Activated CD8-positive, alpha-beta memory T cell treated with anti-CD3 and anti-CD28 coated beads, Interleukin-2, amount 10 ng/mL, durations not matched to agents 7 days and 5 days (primary cell): Measurements from ENCODE around the gene NEURL3. TPM values are rescaled to one million over a fixed set of nuclear protein-coding genes. Genes with fewer than 3 reads are reported as not detected.

Source experiments
- ATAC-seq: fragments of 150-1000 bp; cut with Tn5 transposase; one replicate; pipeline ENCODE4 v1.10.0; 2021; ENCODE audit warnings: moderate library complexity
- CTCF ChIA-PET: fragments of 350-600 bp; sonication (Branson Sonifier 250); formaldehyde crosslinking; loops from one replicate; lab custom pipeline; 2021; ENCODE audit warnings: antibody characterized with exemption; lab: Charles Lee
- DNase-seq: peaks from one replicate; pipeline ENCODE4 v3.0.0-alpha.2; 2020
- H3K27ac Mint-ChIP-seq: one replicate; pipeline ENCODE4 v1.8.0; 2021; ENCODE audit warnings: mild to moderate bottlenecking, mixed read lengths
- H3K27me3 Mint-ChIP-seq: one replicate; pipeline ENCODE4 v1.8.0; 2021; ENCODE audit warnings: mixed read lengths
- H3K36me3 Mint-ChIP-seq: one replicate; pipeline ENCODE4 v1.8.0; 2021; ENCODE audit warnings: mild to moderate bottlenecking, mixed read lengths
- H3K4me1 Mint-ChIP-seq: one replicate; pipeline ENCODE4 v1.8.0; 2021; ENCODE audit warnings: mixed read lengths
- H3K4me3 Mint-ChIP-seq: one replicate; pipeline ENCODE4 v1.8.0; 2021; ENCODE audit warnings: mild to moderate bottlenecking, moderate library complexity, mixed read lengths
- H3K9me3 Mint-ChIP-seq: one replicate; pipeline ENCODE4 v1.8.0; 2022; ENCODE audit warnings: low read depth, mixed read lengths
- total RNA-seq, 2 experiments: library from RNA; stranded (reverse); gene quantifications; one replicate each; pipeline ENCODE4 v1.2.3, GENCODE V29; 2021

Gene NEURL3
- total RNA-seq, 2 experiments from 2014 or later = 0.38 to 0.52 TPM

- H3K27ac Mint-ChIP-seq = no peak overlapping the region
- peaks cover 24% of the 10 kb centered on the region for H3K36me3 Mint-ChIP-seq
- H3K9me3 Mint-ChIP-seq = peaks cover 12% of the 10 kb centered on the region
- H3K4me1 Mint-ChIP-seq = peaks cover 48% of the 10 kb centered on the region
- ATAC-seq (no peak), DNase-seq (no peak)
- no peak overlapping the region for H3K4me3 Mint-ChIP-seq
- no peaks in the 10 kb centered on the region for H3K27me3 Mint-ChIP-seq
- CTCF ChIA-PET = interaction anchor here (1.4 to 6.7 kb wide), 3 partner anchors 12 to 88 kb away, joined by 4 to 38 read pairs (median 5); no protein-coding TSS in a partner anchor
Observed at GRCh38 chr2:96495982-96496629, 9.1 kb downstream of the NEURL3 start.

- peaks cover 26% of the 10 kb centered on the region for H3K36me3 Mint-ChIP-seq
- peaks cover 12% of the 10 kb centered on the region for H3K9me3 Mint-ChIP-seq
- no peaks in the 10 kb centered on the region for H3K27me3 Mint-ChIP-seq
- peaks cover 59% of the 10 kb centered on the region for H3K4me1 Mint-ChIP-seq
- no peak for ATAC-seq
- no peak overlapping the region for H3K27ac Mint-ChIP-seq
- CTCF ChIA-PET = interaction anchor here (6.7 kb wide), 1 partner anchor 14 kb away, joined by 38 read pairs; no protein-coding TSS in a partner anchor
- no peak for DNase-seq
- no peak overlapping the region for H3K4me3 Mint-ChIP-seq
Observed at GRCh38 chr2:96494188-96494587, 11.0 kb downstream of the NEURL3 start.

- H3K36me3 Mint-ChIP-seq = peaks cover 30% of the 10 kb centered on the region
- CTCF ChIA-PET = interaction anchor here (0.7 to 6.7 kb wide), 6 partner anchors 12 to 86 kb away, joined by 3 to 38 read pairs (median 4); no protein-coding TSS in a partner anchor
- DNase-seq (no peak), ATAC-seq (no peak)
- H3K4me1 Mint-ChIP-seq = peaks cover 61% of the 10 kb centered on the region
- no peaks in the 10 kb centered on the region for H3K27me3 Mint-ChIP-seq
- peaks cover 12% of the 10 kb centered on the region for H3K9me3 Mint-ChIP-seq
- no peak overlapping the region for H3K27ac Mint-ChIP-seq
- H3K4me3 Mint-ChIP-seq = no peak overlapping the region
Observed at GRCh38 chr2:96493072-96493471, 12.1 kb downstream of the NEURL3 start.

- Mint-ChIP-seq H3K9me3 (peaks cover 12% of the 10 kb centered on the region), H3K27ac (peak overlapping the region; percentile 89), H3K4me3 (peak overlapping the region; percentile 36), H3K27me3 (no peaks in the 10 kb centered on the region), H3K36me3 (peaks cover 34% of the 10 kb centered on the region), H3K4me1 (peaks cover 60% of the 10 kb centered on the region)
- no peak for DNase-seq
- CTCF ChIA-PET = interaction anchor here (1.2 to 6.7 kb wide), 5 partner anchors 11 to 85 kb away, joined by 3 to 38 read pairs (median 5); no protein-coding TSS in a partner anchor
- peak; percentile 64 for ATAC-seq
Observed at GRCh38 chr2:96491860-96492497, 13.2 kb downstream of the NEURL3 start.

- H3K36me3 Mint-ChIP-seq = peaks cover 34% of the 10 kb centered on the region
- H3K4me3 Mint-ChIP-seq = no peak overlapping the region
- peaks cover 4% of the 10 kb centered on the region for H3K9me3 Mint-ChIP-seq
- no peak for DNase-seq
- no peaks in the 10 kb centered on the region for H3K27me3 Mint-ChIP-seq
- ATAC-seq = no peak
- peaks cover 67% of the 10 kb centered on the region for H3K4me1 Mint-ChIP-seq
- CTCF ChIA-PET = interaction anchor here (1.7 kb wide), 1 partner anchor 20 kb away, joined by 9 read pairs; no protein-coding TSS in a partner anchor
- peak overlapping the region; percentile 45 for H3K27ac Mint-ChIP-seq
Observed at GRCh38 chr2:96489663-96490062, 15.5 kb downstream of the NEURL3 start.

- H3K27me3 Mint-ChIP-seq = no peaks in the 10 kb centered on the region
- DNase-seq = no peak
- CTCF ChIA-PET = interaction anchor here (1.7 kb wide), 1 partner anchor 20 kb away, joined by 9 read pairs; no protein-coding TSS in a partner anchor
- peaks cover 67% of the 10 kb centered on the region for H3K4me1 Mint-ChIP-seq
- peaks cover 31% of the 10 kb centered on the region for H3K36me3 Mint-ChIP-seq
- peaks cover 2% of the 10 kb centered on the region for H3K9me3 Mint-ChIP-seq
- no peak overlapping the region for H3K4me3 Mint-ChIP-seq
- ATAC-seq = no peak
- H3K27ac Mint-ChIP-seq = peak overlapping the region; percentile 33
Observed at GRCh38 chr2:96489261-96489660, 15.9 kb downstream of the NEURL3 start.

- no peaks in the 10 kb centered on the region for H3K9me3 Mint-ChIP-seq
- H3K27ac Mint-ChIP-seq = peak overlapping the region; percentile 99
- peak overlapping the region; percentile 94 for H3K4me3 Mint-ChIP-seq
- H3K36me3 Mint-ChIP-seq = peaks cover 22% of the 10 kb centered on the region
- no peak for ATAC-seq
- H3K4me1 Mint-ChIP-seq = peaks cover 50% of the 10 kb centered on the region
- DNase-seq = no peak
- CTCF ChIA-PET = interaction anchor here (0.7 to 1.5 kb wide), 5 partner anchors 17 to 67 kb away, joined by 3 to 4 read pairs (median 4); no protein-coding TSS in a partner anchor
- H3K27me3 Mint-ChIP-seq = no peaks in the 10 kb centered on the region
Observed at GRCh38 chr2:96486696-96487095, 18.5 kb downstream of the NEURL3 start.

- peak; percentile 96 for ATAC-seq
- Mint-ChIP-seq H3K27me3 (peaks cover 2% of the 10 kb centered on the region), H3K27ac (peak overlapping the region; percentile 99), H3K4me3 (peak overlapping the region; percentile 94), H3K36me3 (peaks cover 22% of the 10 kb centered on the region), H3K4me1 (peaks cover 46% of the 10 kb centered on the region), H3K9me3 (no peaks in the 10 kb centered on the region)
- DNase-seq = peak; percentile 95
- CTCF ChIA-PET = interaction anchor here (1.0 to 1.5 kb wide), 4 partner anchors 16 to 68 kb away, joined by 3 to 4 read pairs (median 4); no protein-coding TSS in a partner anchor
Observed at GRCh38 chr2:96485751-96486651, 19.2 kb downstream of the NEURL3 start.

GRCh38 chr2:96485350-96485749 lies 19.8 kb downstream of the NEURL3 start:
- Mint-ChIP-seq H3K27ac (peak overlapping the region; percentile 99), H3K27me3 (peaks cover 8% of the 10 kb centered on the region), H3K4me1 (peaks cover 44% of the 10 kb centered on the region), H3K9me3 (no peaks in the 10 kb centered on the region), H3K36me3 (peaks cover 22% of the 10 kb centered on the region), H3K4me3 (peak overlapping the region; percentile 94)
- DNase-seq (no peak), ATAC-seq (no peak)
- CTCF ChIA-PET = interaction anchor here (1.0 to 2.0 kb wide), 2 partner anchors 24 to 69 kb away, joined by 3 to 7 read pairs; no protein-coding TSS in a partner anchor

- H3K4me1 Mint-ChIP-seq = peaks cover 32% of the 10 kb centered on the region
- H3K27me3 Mint-ChIP-seq = peaks cover 12% of the 10 kb centered on the region
- no peak overlapping the region for H3K27ac Mint-ChIP-seq
- no peaks in the 10 kb centered on the region for H3K9me3 Mint-ChIP-seq
- CTCF ChIA-PET = interaction anchor here (1.0 to 2.0 kb wide), 2 partner anchors 25 to 70 kb away, joined by 3 to 7 read pairs; no protein-coding TSS in a partner anchor
- DNase-seq (no peak), ATAC-seq (no peak)
- H3K36me3 Mint-ChIP-seq = peaks cover 20% of the 10 kb centered on the region
- H3K4me3 Mint-ChIP-seq = no peak overlapping the region
Observed at GRCh38 chr2:96484091-96484490, 21.1 kb downstream of the NEURL3 start.

GRCh38 chr2:96477458-96477857 lies 27.7 kb downstream of the NEURL3 start:
- Mint-ChIP-seq H3K36me3 (peaks cover 2% of the 10 kb centered on the region), H3K9me3 (no peaks in the 10 kb centered on the region), H3K27ac (no peak overlapping the region), H3K4me1 (no peaks in the 10 kb centered on the region), H3K27me3 (peaks cover 36% of the 10 kb centered on the region), H3K4me3 (no peak overlapping the region)
- ATAC-seq (no peak), DNase-seq (no peak)
- CTCF ChIA-PET = interaction anchor here (1.9 kb wide), 1 partner anchor 32 kb away, joined by 10 read pairs; no protein-coding TSS in a partner anchor

- ATAC-seq (no peak), DNase-seq (no peak)
- peaks cover 15% of the 10 kb centered on the region for H3K4me1 Mint-ChIP-seq
- H3K4me3 Mint-ChIP-seq = no peak overlapping the region
- H3K36me3 Mint-ChIP-seq = no peaks in the 10 kb centered on the region
- no peak overlapping the region for H3K27ac Mint-ChIP-seq
- no peaks in the 10 kb centered on the region for H3K9me3 Mint-ChIP-seq
- peaks cover 14% of the 10 kb centered on the region for H3K27me3 Mint-ChIP-seq
- CTCF ChIA-PET = interaction anchor here (1.4 kb wide), 1 partner anchor 65 kb away, joined by 3 read pairs; no protein-coding TSS in a partner anchor
Observed at GRCh38 chr2:96471772-96472171, 33.4 kb downstream of the NEURL3 start.
